Measurements from ENCODE around the gene FNDC10.

- TF ChIP-seq CTCF (IDR thresholded peaks at IDR 0.05) (no peak), POLR2A (IDR thresholded peaks at IDR 0.05) (no peak)
These were observed 5.8 kb upstream of the FNDC10 start for GRCh38 chr1:1605724-1606123.
